ENCODE data around the gene MRI1. TPM values are rescaled to one million over a fixed set of nuclear protein-coding genes. Genes with fewer than 3 reads are reported as not detected.
A peak's percentile ranks its signal among the peaks of the same experiment; 100 is the strongest.
"Not testable (repeated sequence)": the region's sequence is repeated elsewhere in the genome, so short reads cannot be mapped to it uniquely, and the experiment has no call there.

The MRI1 gene
- total RNA-seq, 1 donor from 2014 or later, result 24.5 TPM

GRCh38 chr19:13793317-13793716 lies 29.0 kb downstream of the MRI1 start:
- not testable (repeated sequence) for DNase-seq (ENCODE audit: low read depth in 2 of 2)

DNA sequence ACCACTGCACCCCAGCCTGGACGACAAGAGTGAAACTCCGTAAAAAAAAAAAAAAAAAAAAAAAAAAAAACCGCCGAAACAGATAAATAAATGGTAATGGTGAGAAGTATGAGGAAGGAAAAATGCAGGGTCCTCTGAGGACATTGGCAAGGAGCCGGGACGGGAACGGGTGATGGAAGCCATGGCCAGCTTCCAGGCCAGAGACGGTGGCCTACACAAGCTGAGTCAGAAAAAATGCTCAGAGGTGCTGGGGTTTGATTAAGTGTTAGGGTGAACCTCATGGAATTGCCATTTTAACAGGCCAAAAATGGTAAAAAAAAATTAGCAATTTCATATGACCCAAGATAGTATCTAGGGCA lies 30.1 kb downstream of the MRI1 start:
- DNase-seq (ENCODE audit: low read depth in 2 of 2), result peak in 1 of 2 donors; percentile 85

DNA sequence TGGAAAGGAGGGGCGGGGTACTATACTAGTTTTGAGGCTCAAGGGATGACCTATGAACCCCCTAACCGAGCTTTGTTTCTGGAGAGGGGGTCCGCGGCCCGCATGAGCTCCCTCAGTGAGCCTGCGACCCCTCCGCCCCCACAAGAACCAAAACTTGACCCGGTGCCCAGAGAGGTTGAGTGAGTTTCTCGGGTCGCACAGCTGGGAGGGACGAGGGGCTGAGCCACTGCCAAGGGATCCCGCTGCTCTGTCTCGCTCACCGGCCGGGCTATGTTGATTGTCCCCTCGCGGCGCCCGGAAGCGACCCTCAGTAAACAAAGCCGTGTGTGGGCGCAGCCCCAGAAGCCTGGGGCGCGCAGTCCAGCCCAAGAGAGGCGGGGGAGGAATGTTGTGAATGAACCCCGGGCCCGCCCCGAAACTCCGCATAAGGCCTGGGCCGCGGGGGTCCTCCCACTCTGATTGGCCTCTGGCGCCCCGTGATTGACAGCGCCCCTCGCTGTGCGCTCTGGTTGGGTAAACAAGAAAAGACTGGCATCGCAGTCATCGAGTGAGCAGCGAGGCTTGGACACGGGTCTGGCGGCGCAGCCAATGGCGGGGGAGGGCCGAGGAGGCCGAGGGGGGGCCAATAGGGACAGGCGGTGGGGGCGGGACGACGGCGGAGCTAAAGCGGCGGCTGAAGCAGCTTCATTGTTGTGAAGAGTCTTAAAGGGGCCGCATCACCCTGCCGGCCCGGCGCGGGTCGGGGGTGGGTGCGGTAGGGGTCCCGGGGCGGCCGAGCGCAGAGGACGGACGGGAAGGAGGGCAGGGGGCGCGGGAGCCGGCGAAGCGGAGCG lies 30.7 kb downstream of the MRI1 start, which contains the start of gene ZSWIM4:
TSS of gene ZSWIM4 (plus strand) at position 687 of the 833 bp plus-strand sequence. CDS start 206 bp downstream, outside the sequence.
- DNase-seq (ENCODE audit: low read depth in 2 of 2), result peak; percentile 96 to 99

GRCh38 chr19:13795595-13796300 lies 31.4 kb downstream of the MRI1 start:
- peak in 1 of 2 donors; percentile 35 for DNase-seq (ENCODE audit: low read depth in 2 of 2)

GRCh38 chr19:13796301-13797057 lies 32.2 kb downstream of the MRI1 start:
- DNase-seq (ENCODE audit: low read depth in 2 of 2), result peak; percentile 90 to 97

- DNase-seq (ENCODE audit: low read depth in 2 of 2), result no peak
Measured at GRCh38 chr19:13797058-13797440, 32.7 kb downstream of the MRI1 start.

GRCh38 chr19:13797870-13798269 lies 33.5 kb downstream of the MRI1 start:
- DNase-seq (ENCODE audit: low read depth in 2 of 2), result no peak

GRCh38 chr19:13799669-13800068 lies 35.3 kb downstream of the MRI1 start:
- no peak for DNase-seq (ENCODE audit: low read depth in 2 of 2)

- no peak for DNase-seq (ENCODE audit: low read depth in 2 of 2)
Measured at GRCh38 chr19:13803038-13803437, 38.7 kb downstream of the MRI1 start.

GRCh38 chr19:13804830-13805683 lies 40.7 kb downstream of the MRI1 start:
- peak in 1 of 2 donors; percentile 29 for DNase-seq (ENCODE audit: low read depth in 2 of 2)

DNA sequence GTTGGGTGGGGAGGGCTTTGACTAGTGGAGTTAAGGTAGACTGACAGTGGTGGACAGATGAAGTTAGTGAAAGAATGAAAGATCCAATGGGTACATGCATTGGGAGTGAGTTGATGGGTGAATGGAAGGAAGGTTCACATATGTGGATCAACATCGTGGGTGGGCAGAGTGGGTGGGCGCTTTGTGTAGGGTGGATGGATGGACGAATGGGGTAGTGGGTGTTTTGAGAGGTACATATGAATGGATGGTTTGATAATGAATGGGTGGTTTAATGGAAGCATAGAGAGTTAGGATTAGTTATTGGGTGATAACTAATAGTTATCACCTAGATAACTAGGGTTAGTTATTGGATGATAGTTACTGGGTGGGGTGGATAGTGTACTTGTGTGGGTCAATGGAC lies 42.4 kb downstream of the MRI1 start:
- no peak for DNase-seq (ENCODE audit: low read depth in 2 of 2)

DNA sequence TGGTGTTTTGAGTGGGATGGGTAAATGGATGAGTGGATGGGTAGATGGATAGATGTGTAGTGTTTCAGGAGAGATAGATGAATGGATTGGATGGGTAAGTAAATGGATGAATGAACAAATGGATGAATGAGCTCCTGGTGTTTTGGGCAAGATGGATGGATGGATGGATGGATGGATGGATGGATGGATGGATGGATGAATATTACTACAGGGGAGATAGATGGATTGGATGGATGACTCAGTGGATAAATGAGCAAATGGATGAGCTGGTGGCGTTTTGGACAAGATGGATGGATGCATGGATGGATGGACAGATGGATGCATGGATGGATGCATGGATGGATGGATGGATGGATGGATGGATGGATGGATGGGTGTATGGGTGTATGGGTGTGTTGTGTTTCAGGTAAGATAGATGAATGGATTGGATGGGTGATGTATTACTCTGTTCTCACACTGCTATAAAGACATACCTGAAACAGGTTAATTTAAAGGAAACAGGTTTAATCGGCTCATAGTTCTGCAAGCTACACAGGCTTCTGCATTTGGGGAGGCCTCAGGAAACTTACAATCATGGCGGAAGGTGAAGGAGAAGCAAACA lies 43.2 kb downstream of the MRI1 start:
- no peak for DNase-seq (ENCODE audit: low read depth in 2 of 2)

- DNase-seq (ENCODE audit: low read depth in 2 of 2), result no peak
Measured at GRCh38 chr19:13808856-13809255, 44.5 kb downstream of the MRI1 start.

DNA sequence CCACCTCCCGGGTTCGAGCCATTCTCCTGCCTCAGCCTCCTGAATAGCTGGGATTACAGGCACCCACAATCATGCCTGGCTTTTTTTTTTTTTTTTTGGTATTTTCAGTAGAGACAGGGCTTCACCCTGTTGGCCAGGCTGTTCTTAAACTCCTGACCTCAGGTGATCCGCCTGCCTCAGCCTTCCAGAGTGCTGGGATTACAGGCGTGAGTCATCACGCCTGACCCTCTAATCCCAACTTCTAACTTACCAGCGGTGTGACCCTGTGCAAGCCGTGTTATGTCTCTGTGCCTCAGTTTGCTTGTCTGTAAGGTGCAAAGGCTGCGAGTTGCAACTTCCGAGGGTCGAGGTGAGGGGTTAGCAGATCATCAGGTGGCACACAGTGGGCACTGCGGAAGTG lies 48.2 kb downstream of the MRI1 start:
- no peak for DNase-seq (ENCODE audit: low read depth in 2 of 2)

DNA sequence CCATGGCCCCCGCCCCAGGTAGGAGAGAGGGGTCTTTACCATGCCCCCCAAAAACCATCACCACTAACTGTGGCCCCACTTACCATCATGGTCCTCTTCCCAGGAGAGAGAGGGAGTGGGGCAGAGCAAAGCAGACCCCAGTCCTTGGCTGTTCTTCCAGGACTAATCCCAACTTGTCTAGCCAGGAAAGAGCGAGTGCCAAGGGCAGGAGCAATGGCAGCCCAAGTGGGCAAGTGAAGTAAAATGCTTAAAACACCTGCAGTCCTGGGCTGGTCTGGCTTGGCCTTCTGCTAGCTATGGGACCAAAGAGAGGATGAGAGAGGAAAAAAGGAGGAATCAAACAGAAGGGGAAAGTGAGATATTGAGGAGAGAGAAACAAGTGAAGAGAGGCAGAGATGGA lies 48.8 kb downstream of the MRI1 start:
- DNase-seq (ENCODE audit: low read depth in 2 of 2), result no peak

DNA sequence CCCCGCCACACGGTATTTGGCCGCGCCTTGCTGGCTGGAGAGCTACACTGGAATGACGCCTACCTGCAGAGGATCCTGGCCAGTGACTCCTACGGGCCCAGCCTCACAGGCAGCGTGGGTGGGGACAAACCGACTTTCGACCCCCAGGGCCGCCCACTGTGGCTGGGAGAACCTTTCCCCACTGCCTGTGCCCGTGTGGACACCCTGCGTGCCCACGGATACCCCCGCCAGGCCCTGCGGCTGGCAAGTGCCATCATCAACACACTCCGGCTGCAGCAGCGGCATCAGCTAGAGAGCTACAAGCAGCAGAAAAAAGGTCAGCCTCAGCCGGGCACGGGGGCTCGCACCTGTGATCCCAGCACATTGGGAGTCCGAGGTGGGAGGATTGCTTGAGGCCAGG lies 50.2 kb downstream of the MRI1 start:
- no peak for DNase-seq (ENCODE audit: low read depth in 2 of 2)

DNA sequence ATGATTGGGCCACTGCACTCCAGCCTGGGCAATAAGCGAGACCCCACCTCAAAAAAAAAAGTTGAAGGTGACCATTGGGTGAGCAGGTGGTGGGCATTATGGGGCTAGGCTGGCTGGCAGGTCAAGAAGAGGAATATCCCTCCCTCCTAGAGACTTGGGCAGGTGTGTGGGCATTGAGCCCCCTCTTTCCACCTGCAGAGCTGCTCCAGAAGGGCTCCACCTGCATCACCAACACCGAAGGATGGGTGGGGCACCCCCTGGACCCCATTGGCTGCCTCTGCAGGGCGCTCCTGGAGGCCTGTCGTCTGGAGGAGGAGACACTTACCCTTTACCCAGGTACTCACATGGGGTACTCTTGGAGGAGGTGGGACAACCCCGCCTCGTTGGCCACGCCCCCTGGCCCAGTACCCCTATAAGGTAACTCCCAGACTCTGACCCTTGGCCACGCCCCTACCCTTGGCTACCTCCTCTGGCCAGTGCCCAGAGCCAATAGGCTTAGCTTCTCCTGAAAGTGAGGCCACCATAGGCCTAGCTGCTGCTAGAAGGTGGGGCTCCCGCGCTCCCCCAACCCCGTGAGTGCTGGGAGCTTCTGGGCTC lies 52.8 kb downstream of the MRI1 start:
- DNase-seq (ENCODE audit: low read depth in 2 of 2), result no peak

DNA sequence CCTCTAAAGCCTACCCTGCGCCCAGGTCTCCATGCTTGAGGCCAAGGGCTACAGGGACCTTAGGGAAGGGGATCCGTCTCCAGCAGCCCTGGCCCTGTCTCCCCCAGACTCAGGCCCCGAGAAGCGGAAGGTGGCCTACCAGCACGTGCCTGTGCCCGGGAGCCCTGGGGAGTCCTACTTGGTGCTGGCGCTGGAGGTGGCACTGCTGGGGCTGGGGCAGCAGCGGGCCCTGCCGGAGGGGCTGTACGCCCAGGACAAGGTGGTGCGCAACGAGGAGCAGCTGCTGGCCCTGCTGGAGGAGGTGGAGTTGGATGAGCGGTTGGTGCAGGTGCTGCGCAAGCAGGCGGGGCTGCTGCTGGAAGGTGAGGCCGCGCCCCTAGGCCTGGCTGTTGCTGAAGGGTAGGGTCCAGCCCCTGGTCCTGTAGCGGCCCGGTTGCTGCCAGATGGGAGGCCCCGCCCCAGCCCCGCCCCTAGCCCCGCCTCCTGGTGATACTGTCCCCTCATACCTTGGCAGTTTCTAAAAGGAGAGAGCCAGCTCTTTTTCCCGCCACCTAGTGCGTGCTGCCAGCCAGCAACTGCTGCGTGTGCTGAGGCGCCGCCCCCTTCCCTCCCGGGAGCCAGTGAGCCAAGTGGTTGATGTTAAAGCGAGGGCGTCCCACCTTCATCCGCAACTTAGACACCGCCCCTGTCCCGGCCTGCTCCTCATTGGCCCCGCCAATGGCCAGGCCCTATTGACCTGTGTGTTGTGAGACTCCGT lies 53.5 kb downstream of the MRI1 start:
- DNase-seq (ENCODE audit: low read depth in 2 of 2), result no peak

GRCh38 chr19:13819238-13819637 lies 54.9 kb downstream of the MRI1 start:
- no peak for DNase-seq (ENCODE audit: low read depth in 2 of 2)

DNA sequence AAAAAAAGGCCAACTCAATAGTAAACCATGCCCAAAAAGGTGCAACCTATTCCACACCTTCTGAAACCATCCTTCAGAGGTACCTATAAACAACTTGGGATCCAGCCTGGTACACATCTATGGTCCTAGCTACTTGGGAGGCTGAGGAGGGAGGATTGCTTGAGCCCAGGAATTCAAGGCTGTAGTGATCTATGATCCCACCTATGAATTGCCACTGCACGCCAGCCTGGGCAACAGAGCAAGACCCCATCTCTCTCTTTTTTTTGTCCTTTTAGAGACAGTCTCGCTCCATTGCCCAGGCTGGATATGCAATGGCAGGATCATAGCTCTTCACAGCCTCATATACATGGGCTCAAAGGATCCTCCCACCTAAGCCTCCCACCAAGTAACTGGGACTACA lies 57.0 kb downstream of the MRI1 start:
- no peak for DNase-seq (ENCODE audit: low read depth in 2 of 2)
